Panc1 (cell line): ENCODE results near the gene PREP. TPM values are rescaled to one million over a fixed set of nuclear protein-coding genes. Genes with fewer than 3 reads are reported as not detected.

Source experiments
- ATAC-seq: fragments of 200-7000 bp; cut with Tn5 transposase; 2 replicates; pipeline ENCODE4 v1.9.1; 2020; ENCODE audit warnings: mild to moderate bottlenecking, moderate library complexity
- BruUV-seq: library from RNA; stranded (reverse); fragments of 400-500 nt; replicated peaks from 2 replicates; lab custom pipeline; 2021; lab: Mats Ljungman, UMichigan
- CTCF ChIA-PET: fragments of 300-600 bp; sonication (Branson Sonifier 250); formaldehyde crosslinking; loops from one replicate; lab custom pipeline; 2022; ENCODE audit warnings: antibody characterized with exemption; lab: Charles Lee
- POLR2A ChIA-PET: fragments of 300-600 bp; sonication (Branson Sonifier 250); formaldehyde crosslinking; loops from one replicate; lab custom pipeline; 2022; ENCODE audit warnings: antibody characterized with exemption; lab: Charles Lee
- DNase-seq: peaks from one replicate; pipeline ENCODE4 v3.0.0-alpha.2; 2010; ENCODE audit warnings: low read depth, low spot score
- H3K27ac ChIP-seq: 2 replicates; pipeline ENCODE4 v1.5.1; 2011; ENCODE audit warnings: mild to moderate bottlenecking, low read length, inconsistent platforms
- H3K27me3 ChIP-seq: fragments of 200-500 bp; sonication (Bioruptor generic); 2 replicates; pipeline ENCODE4 v1.6.0; 2014; ENCODE audit warnings: low read length, inconsistent platforms; ENCODE audit not compliant: control insufficient read depth, insufficient read depth
- H3K36me3 ChIP-seq: fragments of 200-500 bp; sonication (Bioruptor generic); 2 replicates; pipeline ENCODE4 v1.5.1; 2014; ENCODE audit warnings: inconsistent platforms, mild to moderate bottlenecking, low read length, moderate library complexity; ENCODE audit not compliant: control insufficient read depth, insufficient read depth
- H3K4me1 ChIP-seq: 2 replicates; pipeline ENCODE4 v1.5.1; 2011; ENCODE audit warnings: inconsistent platforms, mild to moderate bottlenecking, low read length, moderate library complexity; ENCODE audit not compliant: control insufficient read depth, insufficient read depth
- H3K4me3 ChIP-seq, 2 experiments: 2 replicates each; pipeline ENCODE4 v1.5.1; 2011 to 2012; ENCODE audit warnings: low read depth in 2 of 2, low read length in 2 of 2, mild to moderate bottlenecking in 2 of 2, inconsistent platforms in 1 of 2, moderate library complexity in 1 of 2
- H3K9me3 ChIP-seq: fragments of 200-500 bp; sonication (Bioruptor generic); 2 replicates; pipeline ENCODE4 v1.5.1; 2014; ENCODE audit warnings: low read depth, mild to moderate bottlenecking, inconsistent platforms, low read length, moderate library complexity; ENCODE audit not compliant: control insufficient read depth, insufficient read depth
- POLR2AphosphoS5 ChIP-seq: IDR thresholded peaks from 2 replicates; pipeline ENCODE4 v1.6.1; 2012; ENCODE audit warnings: mild to moderate bottlenecking, low read depth, low read length, moderate library complexity
- SIN3A ChIP-seq: IDR thresholded peaks from 2 replicates; pipeline ENCODE4 v1.6.1; 2012; ENCODE audit warnings: low read depth, mild to moderate bottlenecking, low read length, moderate library complexity, borderline replicate concordance; ENCODE audit not compliant: insufficient read depth
- TCF7L2 ChIP-seq: IDR thresholded peaks from 2 replicates; pipeline ENCODE4 v1.6.1; 2011; ENCODE audit warnings: mild to moderate bottlenecking, low read depth, low read length, inconsistent platforms
- in situ Hi-C: cut with HindIII; loops from 2 replicates; pipeline ENCODE4 v1.10.0; 2016; ENCODE audit warnings: low sequenced_read_pairs, low pct_unique_long_range_greater_than_20kb
- intact Hi-C: fragments of 100-400 bp; cut with micrococcal nuclease; formaldehyde crosslinking; loops from one replicate; pipeline ENCODE4 v1.10.0; 2022; ENCODE audit not compliant: unreplicated experiment
- total RNA-seq: library from RNA; stranded (reverse); gene quantifications from one replicate; pipeline ENCODE4 v1.2.1, GENCODE V29; 2021; ENCODE audit not compliant: unreplicated experiment
- TF ChIP-seq, protein P1 (sequence below), 2 experiments: IDR thresholded peaks; 2 replicates each; pipeline ENCODE4 v1.6.1; 2011 to 2012; ENCODE audit warnings: low read depth in 2 of 2, control low read depth in 1 of 2, low read length in 1 of 2, mild to moderate bottlenecking in 1 of 2, moderate library complexity in 1 of 2; ENCODE audit not compliant: insufficient read depth in 1 of 2
- TF ChIP-seq, protein P2 (sequence below): fragments of 450-650 bp; IDR thresholded peaks from 2 replicates; pipeline ENCODE4 v1.5.1; 2017; ENCODE audit warnings: mild to moderate bottlenecking

PREP gene
- total RNA-seq, 1 experiment from 2014 or later: 50.4 TPM

DNA sequence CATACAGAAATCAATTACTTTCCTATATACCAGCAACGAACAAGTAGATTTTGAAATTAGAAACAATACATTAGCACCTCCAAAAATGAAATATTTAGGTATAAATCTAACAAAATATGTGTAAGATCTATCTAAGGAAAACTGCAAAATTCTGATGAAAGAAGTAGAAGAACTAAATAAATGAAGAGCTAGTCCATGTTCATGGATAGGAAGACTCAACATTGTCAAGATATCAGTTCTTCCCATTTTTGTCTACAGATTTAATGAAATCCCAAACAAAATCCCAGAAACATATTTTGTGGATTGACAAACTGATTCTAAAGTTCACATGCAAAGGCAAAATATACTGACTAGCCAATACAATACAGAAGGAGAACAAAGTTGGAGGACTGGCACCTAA lies 33.7 kb downstream of the PREP start:
- TF ChIP-seq, protein P1, sequence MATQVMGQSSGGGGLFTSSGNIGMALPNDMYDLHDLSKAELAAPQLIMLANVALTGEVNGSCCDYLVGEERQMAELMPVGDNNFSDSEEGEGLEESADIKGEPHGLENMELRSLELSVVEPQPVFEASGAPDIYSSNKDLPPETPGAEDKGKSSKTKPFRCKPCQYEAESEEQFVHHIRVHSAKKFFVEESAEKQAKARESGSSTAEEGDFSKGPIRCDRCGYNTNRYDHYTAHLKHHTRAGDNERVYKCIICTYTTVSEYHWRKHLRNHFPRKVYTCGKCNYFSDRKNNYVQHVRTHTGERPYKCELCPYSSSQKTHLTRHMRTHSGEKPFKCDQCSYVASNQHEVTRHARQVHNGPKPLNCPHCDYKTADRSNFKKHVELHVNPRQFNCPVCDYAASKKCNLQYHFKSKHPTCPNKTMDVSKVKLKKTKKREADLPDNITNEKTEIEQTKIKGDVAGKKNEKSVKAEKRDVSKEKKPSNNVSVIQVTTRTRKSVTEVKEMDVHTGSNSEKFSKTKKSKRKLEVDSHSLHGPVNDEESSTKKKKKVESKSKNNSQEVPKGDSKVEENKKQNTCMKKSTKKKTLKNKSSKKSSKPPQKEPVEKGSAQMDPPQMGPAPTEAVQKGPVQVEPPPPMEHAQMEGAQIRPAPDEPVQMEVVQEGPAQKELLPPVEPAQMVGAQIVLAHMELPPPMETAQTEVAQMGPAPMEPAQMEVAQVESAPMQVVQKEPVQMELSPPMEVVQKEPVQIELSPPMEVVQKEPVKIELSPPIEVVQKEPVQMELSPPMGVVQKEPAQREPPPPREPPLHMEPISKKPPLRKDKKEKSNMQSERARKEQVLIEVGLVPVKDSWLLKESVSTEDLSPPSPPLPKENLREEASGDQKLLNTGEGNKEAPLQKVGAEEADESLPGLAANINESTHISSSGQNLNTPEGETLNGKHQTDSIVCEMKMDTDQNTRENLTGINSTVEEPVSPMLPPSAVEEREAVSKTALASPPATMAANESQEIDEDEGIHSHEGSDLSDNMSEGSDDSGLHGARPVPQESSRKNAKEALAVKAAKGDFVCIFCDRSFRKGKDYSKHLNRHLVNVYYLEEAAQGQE (IDR thresholded peaks at IDR 0.05; ENCODE audit: insufficient read depth in 1 of 2, low read depth in 2 of 2, low read length in 1 of 2): no peak
- TF ChIP-seq, protein P2, sequence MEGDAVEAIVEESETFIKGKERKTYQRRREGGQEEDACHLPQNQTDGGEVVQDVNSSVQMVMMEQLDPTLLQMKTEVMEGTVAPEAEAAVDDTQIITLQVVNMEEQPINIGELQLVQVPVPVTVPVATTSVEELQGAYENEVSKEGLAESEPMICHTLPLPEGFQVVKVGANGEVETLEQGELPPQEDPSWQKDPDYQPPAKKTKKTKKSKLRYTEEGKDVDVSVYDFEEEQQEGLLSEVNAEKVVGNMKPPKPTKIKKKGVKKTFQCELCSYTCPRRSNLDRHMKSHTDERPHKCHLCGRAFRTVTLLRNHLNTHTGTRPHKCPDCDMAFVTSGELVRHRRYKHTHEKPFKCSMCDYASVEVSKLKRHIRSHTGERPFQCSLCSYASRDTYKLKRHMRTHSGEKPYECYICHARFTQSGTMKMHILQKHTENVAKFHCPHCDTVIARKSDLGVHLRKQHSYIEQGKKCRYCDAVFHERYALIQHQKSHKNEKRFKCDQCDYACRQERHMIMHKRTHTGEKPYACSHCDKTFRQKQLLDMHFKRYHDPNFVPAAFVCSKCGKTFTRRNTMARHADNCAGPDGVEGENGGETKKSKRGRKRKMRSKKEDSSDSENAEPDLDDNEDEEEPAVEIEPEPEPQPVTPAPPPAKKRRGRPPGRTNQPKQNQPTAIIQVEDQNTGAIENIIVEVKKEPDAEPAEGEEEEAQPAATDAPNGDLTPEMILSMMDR: no peak
- TF ChIP-seq SIN3A (no peak), TCF7L2 (no peak), POLR2AphosphoS5 (no peak)
- H3K4me3 ChIP-seq: no peak overlapping the region
- no peak for ATAC-seq
- ChIA-PET CTCF (interaction anchor here (0.6 kb wide), 1 partner anchor 34 kb away, joined by 3 read pairs; the partner anchor contains the start of gene PREP), POLR2A (no interaction called here)
- no peaks in the 10 kb centered on the region for H3K27me3 ChIP-seq
- intact Hi-C loops: no loop called here
- no peaks in the 10 kb centered on the region for H3K9me3 ChIP-seq
- no peak for DNase-seq
- in situ Hi-C loops: no loop called here
- no peaks in the 10 kb centered on the region; the same call in 1 of the 2 replicates for H3K4me1 ChIP-seq
- no TSS peak for BruUV-seq
- peaks cover 16% of the 10 kb centered on the region; the same call in 1 of the 2 replicates for H3K36me3 ChIP-seq
- H3K27ac ChIP-seq: no peak overlapping the region

DNA sequence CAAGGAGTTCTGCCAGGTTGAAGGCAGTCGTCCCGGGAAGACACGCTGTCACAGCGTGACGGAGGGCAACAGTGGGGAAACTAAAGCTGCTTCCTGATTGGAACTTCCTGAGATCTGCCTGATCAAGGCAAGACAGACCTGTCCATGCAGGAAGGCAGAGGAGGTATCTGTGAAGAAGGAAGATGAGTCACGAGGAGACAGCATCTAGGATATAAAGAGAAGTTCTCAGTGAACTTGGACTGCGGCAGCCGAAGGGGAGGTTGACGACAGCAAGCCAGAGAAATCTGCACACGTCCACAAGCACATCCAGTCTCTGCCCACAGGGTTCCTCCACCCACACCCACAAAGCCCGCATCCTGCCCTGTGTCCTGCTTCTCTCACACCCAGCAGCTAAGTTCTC lies 38.6 kb downstream of the PREP start:
- intact Hi-C loops (no loop called here), in situ Hi-C loops (no loop called here)
- no peak for TF ChIP-seq POLR2AphosphoS5
- TF ChIP-seq, protein P2: no peak
- TF ChIP-seq SIN3A: no peak
- no peak for TF ChIP-seq TCF7L2
- TF ChIP-seq, protein P1 (IDR thresholded peaks at IDR 0.05; ENCODE audit: insufficient read depth in 1 of 2, low read depth in 2 of 2, low read length in 1 of 2): no peak
- Histone ChIP-seq H3K4me3 (no peak overlapping the region), H3K36me3 (peaks cover 10% of the 10 kb centered on the region), H3K27ac (no peak overlapping the region), H3K4me1 (no peaks in the 10 kb centered on the region), H3K27me3 (no peaks in the 10 kb centered on the region), H3K9me3 (no peaks in the 10 kb centered on the region)
- ChIA-PET CTCF (interaction anchor here (0.6 kb wide), 1 partner anchor 575 kb away, joined by 4 read pairs; no protein-coding TSS in a partner anchor), POLR2A (no interaction called here)
- no TSS peak for BruUV-seq
- ATAC-seq: 0 out of 2 replicates have a peak, but pooled peaks have one; percentile 15
- DNase-seq: no peak
